Mesothelial cell of epicardium (in vitro differentiated cells): ENCODE data around the gene TXNRD3. TPM values are rescaled to one million over a fixed set of nuclear protein-coding genes. Genes with fewer than 3 reads are reported as not detected.

ENCODE experiments used
- DNase-seq, 2 experiments: peaks; one replicate each; pipeline ENCODE4 v3.0.0; 2021; ENCODE audit warnings: low spot score in 2 of 2; ENCODE audit not compliant: unreplicated experiment in 2 of 2
- H3K27ac Mint-ChIP-seq: 2 replicates; pipeline ENCODE4 v1.8.0; 2021; ENCODE audit warnings: mixed read lengths
- H3K27me3 Mint-ChIP-seq: 2 replicates; pipeline ENCODE4 v1.8.0; 2021; ENCODE audit warnings: low read depth, mixed read lengths
- H3K36me3 Mint-ChIP-seq: 2 replicates; pipeline ENCODE4 v1.8.0; 2021; ENCODE audit warnings: mixed read lengths
- H3K4me1 Mint-ChIP-seq: 2 replicates; pipeline ENCODE4 v1.8.0; 2021; ENCODE audit warnings: mixed read lengths
- H3K4me3 Mint-ChIP-seq: 2 replicates; pipeline ENCODE4 v1.8.0; 2021; ENCODE audit warnings: mild to moderate bottlenecking, moderate library complexity, mixed read lengths
- H3K9me3 Mint-ChIP-seq: 2 replicates; pipeline ENCODE4 v1.8.0; 2021; ENCODE audit warnings: mixed read lengths
- CTCF ChIP-seq: fragments of 200-600 bp; sonication (generic); IDR thresholded peaks from one replicate; pipeline ENCODE4 v1.5.0; 2021; ENCODE audit warnings: antibody characterized with exemption; ENCODE audit not compliant: unreplicated experiment
- total RNA-seq: library from RNA; stranded (reverse); gene quantifications from 3 replicates; pipeline ENCODE4 v1.2.1, GENCODE V29; 2021

TXNRD3 gene
- total RNA-seq, 1 donor from 2014 or later = 18.4 TPM

- Mint-ChIP-seq H3K4me3 (no peak overlapping the region), H3K9me3 (peaks cover 4% of the 10 kb centered on the region), H3K27me3 (no peaks in the 10 kb centered on the region), H3K36me3 (peaks cover 48% of the 10 kb centered on the region), H3K4me1 (peaks cover 8% of the 10 kb centered on the region), H3K27ac (no peak overlapping the region)
- DNase-seq = no peak
- TF ChIP-seq CTCF = no peak
Measured at GRCh38 chr3:126618760-126619159, 36.2 kb downstream of the TXNRD3 start.

DNA sequence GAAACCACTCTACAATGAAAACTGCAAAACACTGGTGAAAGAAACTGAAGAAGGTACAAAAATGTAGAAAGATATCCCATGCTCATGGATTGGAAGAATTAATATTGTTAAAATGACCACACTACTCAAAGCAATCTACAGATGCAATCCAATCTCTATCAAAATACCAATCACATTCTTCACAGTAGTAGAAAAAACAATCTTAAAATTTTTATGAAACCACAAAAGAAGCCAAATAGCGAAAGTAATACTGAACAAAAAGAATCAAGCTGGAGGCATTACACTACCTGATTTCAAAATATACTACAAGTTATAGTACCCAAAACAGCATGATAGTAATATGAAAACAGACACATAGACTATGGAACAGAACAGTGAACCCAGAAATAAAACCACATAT, 36.9 kb downstream of the TXNRD3 start:
- TF ChIP-seq CTCF = no peak
- H3K36me3 Mint-ChIP-seq = peaks cover 46% of the 10 kb centered on the region
- H3K4me1 Mint-ChIP-seq = peaks cover 8% of the 10 kb centered on the region

GRCh38 chr3:126617571-126617970, 37.4 kb downstream of the TXNRD3 start:
- H3K27ac Mint-ChIP-seq = no peak overlapping the region
- DNase-seq = no peak
- no peaks in the 10 kb centered on the region for H3K27me3 Mint-ChIP-seq
- H3K9me3 Mint-ChIP-seq = peaks cover 4% of the 10 kb centered on the region
- no peak overlapping the region for H3K4me3 Mint-ChIP-seq
- peaks cover 46% of the 10 kb centered on the region for H3K36me3 Mint-ChIP-seq
- no peak for TF ChIP-seq CTCF
- peaks cover 8% of the 10 kb centered on the region for H3K4me1 Mint-ChIP-seq

More for the DNA sequence above, 36.9 kb downstream of the TXNRD3 start:
- Mint-ChIP-seq H3K27me3 (no peaks in the 10 kb centered on the region), H3K27ac (no peak overlapping the region), H3K4me3 (no peak overlapping the region), H3K9me3 (peaks cover 4% of the 10 kb centered on the region)
- DNase-seq = no peak

GRCh38 chr3:126616931-126617330, 38.0 kb downstream of the TXNRD3 start:
- Mint-ChIP-seq H3K4me3 (no peak overlapping the region), H3K9me3 (peaks cover 4% of the 10 kb centered on the region), H3K27ac (no peak overlapping the region), H3K27me3 (no peaks in the 10 kb centered on the region), H3K4me1 (peaks cover 3% of the 10 kb centered on the region), H3K36me3 (peaks cover 46% of the 10 kb centered on the region)
- DNase-seq = no peak
- TF ChIP-seq CTCF = no peak

DNA sequence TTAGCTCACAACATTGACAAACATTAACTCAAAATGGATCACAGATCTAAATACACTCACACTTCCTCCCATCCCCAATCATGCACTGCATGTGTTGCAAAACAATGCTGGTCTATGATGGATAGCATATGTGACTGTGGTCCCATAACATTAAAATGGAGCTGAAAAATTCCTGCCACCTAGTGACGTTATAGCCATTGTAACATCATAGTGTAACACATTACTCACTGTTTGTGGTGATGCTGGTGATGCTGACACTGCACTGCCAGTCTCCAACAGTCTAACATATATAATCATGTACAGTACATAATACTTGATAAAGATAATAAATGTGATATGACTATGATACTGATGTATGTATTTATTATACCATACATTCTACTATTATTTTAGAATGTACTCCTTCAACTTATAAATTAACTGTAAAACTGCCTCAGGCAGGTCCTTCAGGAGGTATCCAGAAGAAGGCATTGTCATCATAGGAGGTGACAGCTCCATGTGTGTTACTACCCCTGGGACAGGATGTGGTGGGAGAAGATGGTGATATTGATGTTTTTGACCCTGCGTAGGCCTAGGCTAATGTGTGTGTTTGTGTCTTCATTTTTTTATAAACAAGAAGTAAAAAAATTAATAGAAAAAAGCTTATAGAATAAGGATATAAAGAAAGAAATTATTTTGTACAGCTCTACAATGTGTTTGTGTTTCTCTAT, 41.3 kb downstream of the TXNRD3 start:
- no peak for TF ChIP-seq CTCF
- Mint-ChIP-seq H3K27ac (no peak overlapping the region), H3K4me1 (no peaks in the 10 kb centered on the region), H3K4me3 (no peak overlapping the region), H3K9me3 (peaks cover 4% of the 10 kb centered on the region), H3K36me3 (peaks cover 43% of the 10 kb centered on the region), H3K27me3 (no peaks in the 10 kb centered on the region)
- no peak for DNase-seq
